HepG2 (cell line): ENCODE results near the gene MECR. TPM values are rescaled to one million over a fixed set of nuclear protein-coding genes. Genes with fewer than 3 reads are reported as not detected.

ENCODE experiments used
- AGO1 ChIP-seq: fragments of 200-400 bp; formaldehyde crosslinking; IDR thresholded peaks from 2 replicates; pipeline ENCODE4 v1.6.1; 2017; ENCODE audit warnings: mild to moderate bottlenecking, low read depth, low read length, moderate library complexity; ENCODE audit not compliant: poor library complexity, severe bottlenecking
- CEBPG ChIP-seq: IDR thresholded peaks from 2 replicates; pipeline ENCODE4 v1.6.1; 2016
- CERS6 ChIP-seq: sonication (generic); formaldehyde crosslinking; IDR thresholded peaks from 2 replicates; pipeline ENCODE4 v1.5.0; 2020; ENCODE audit warnings: missing genetic modification reagents
- FOSL1 ChIP-seq: sonication (generic); formaldehyde crosslinking; IDR thresholded peaks from 2 replicates; pipeline ENCODE4 v1.9.0; 2021; ENCODE audit warnings: missing genetic modification reagents, borderline replicate concordance
- GRHL1 ChIP-seq: sonication (generic); formaldehyde crosslinking; conservative IDR thresholded peaks from 2 replicates; pipeline ENCODE4 v1.8.0; 2022; ENCODE audit warnings: missing genetic modification reagents
- IRF9 ChIP-seq: sonication (generic); formaldehyde crosslinking; IDR thresholded peaks from 2 replicates; pipeline ENCODE4 v1.8.0; 2022; ENCODE audit warnings: missing genetic modification reagents, mild to moderate bottlenecking, borderline replicate concordance
- NCOA2 ChIP-seq: sonication (generic); formaldehyde crosslinking; IDR thresholded peaks from 2 replicates; pipeline ENCODE4 v1.8.0; 2022; ENCODE audit warnings: inconsistent platforms
- NR2F6 ChIP-seq, 2 experiments: IDR thresholded peaks; 2 replicates each; pipeline ENCODE4 v1.6.1; 2016; ENCODE audit warnings: antibody characterized with exemption in 1 of 2, mild to moderate bottlenecking in 1 of 2
- NR3C1 ChIP-seq: sonication (generic); formaldehyde crosslinking; IDR thresholded peaks from 2 replicates; pipeline ENCODE4 v1.4.0; 2020; ENCODE audit warnings: missing genetic modification reagents
- SP140L ChIP-seq: sonication (generic); formaldehyde crosslinking; IDR thresholded peaks from 2 replicates; pipeline ENCODE4 v1.4.0; 2020; ENCODE audit warnings: missing genetic modification reagents, borderline replicate concordance
- SP4 ChIP-seq: sonication (generic); formaldehyde crosslinking; IDR thresholded peaks from 2 replicates; pipeline ENCODE4 v1.8.1; 2023; ENCODE audit warnings: mild to moderate bottlenecking, missing genetic modification reagents
- SPEN ChIP-seq: sonication (generic); formaldehyde crosslinking; IDR thresholded peaks from 2 replicates; pipeline ENCODE4 v1.5.1; 2020; ENCODE audit warnings: low read depth, mild to moderate bottlenecking, missing genetic modification reagents
- ZBTB39 ChIP-seq: sonication (generic); formaldehyde crosslinking; IDR thresholded peaks from 2 replicates; pipeline ENCODE4 v1.5.0; 2020; ENCODE audit warnings: missing genetic modification reagents
- ZEB1 ChIP-seq: IDR thresholded peaks from 2 replicates; pipeline ENCODE4 v1.6.1; 2012; ENCODE audit warnings: mild to moderate bottlenecking, low read depth, inconsistent platforms; ENCODE audit not compliant: insufficient replicate concordance
- ZFAT ChIP-seq: sonication (generic); formaldehyde crosslinking; conservative IDR thresholded peaks from 2 replicates; pipeline ENCODE4 v1.8.1; 2023; ENCODE audit warnings: missing genetic modification reagents, inconsistent platforms
- ZHX1 ChIP-seq: sonication (generic); formaldehyde crosslinking; IDR thresholded peaks from 2 replicates; pipeline ENCODE4 v1.8.1; 2022; ENCODE audit warnings: low read depth, mild to moderate bottlenecking, missing genetic modification reagents
- ZNF367 ChIP-seq: sonication (generic); formaldehyde crosslinking; IDR thresholded peaks from 2 replicates; pipeline ENCODE4 v1.4.0; 2020; ENCODE audit warnings: missing genetic modification reagents, borderline replicate concordance
- ZNF460 ChIP-seq: sonication (generic); formaldehyde crosslinking; IDR thresholded peaks from 2 replicates; pipeline ENCODE4 v1.5.1; 2020; ENCODE audit warnings: missing genetic modification reagents, mild to moderate bottlenecking, borderline replicate concordance
- ZNF501 ChIP-seq: sonication (generic); formaldehyde crosslinking; IDR thresholded peaks from 2 replicates; pipeline ENCODE4 v1.5.1; 2020; ENCODE audit warnings: mild to moderate bottlenecking, moderate library complexity, missing genetic modification reagents
- ZNF552 ChIP-seq: sonication (generic); formaldehyde crosslinking; IDR thresholded peaks from 2 replicates; pipeline ENCODE4 v1.9.0; 2022; ENCODE audit warnings: missing genetic modification reagents, mild to moderate bottlenecking, borderline replicate concordance
- ZNF75D ChIP-seq: sonication (generic); formaldehyde crosslinking; IDR thresholded peaks from 2 replicates; pipeline ENCODE4 v1.8.1; 2023; ENCODE audit warnings: missing genetic modification reagents, mild to moderate bottlenecking, borderline replicate concordance
- polyA plus RNA-seq, 8 experiments: library from polyadenylated mRNA; depleted of rRNA in 3 of 8; stranded (reverse) in 7 of 8; unstranded in 1 of 8; fragments of >200 nt; fragmentation: Illumina TruSeq in 4 of 8; extraction: Trizol in 4 of 8; gene quantifications; 2 replicates each; pipeline versions ENCODE4 v1.2.1 to v1.2.3, GENCODE V29; 2011 to 2016; ENCODE audit warnings: low read depth in 4 of 8, missing spikeins in 1 of 8, mixed read lengths in 1 of 8; ENCODE audit not compliant: insufficient read depth in 1 of 8
- total RNA-seq, 5 experiments: library from RNA; depleted of rRNA; stranded (reverse); fragments of >200 nt; fragmentation: Illumina TruSeq; extraction: Trizol; gene quantifications; 2 replicates each; pipeline ENCODE4 v1.2.3, GENCODE V29; 2016; ENCODE audit warnings: low read depth in 1 of 5

The MECR gene
- total and polyA plus RNA-seq, 2 of the 13 experiments (the other 11 are each of a cell fraction or from before 2014, with no cell fraction given), result 18.8 to 24.9 TPM

GRCh38 chr1:29145739-29146437 is 84.8 kb downstream of the MECR start (continued):
- TF ChIP-seq ZBTB39 (CRISPR knock-in tag) (peak; percentile 93; the same call in 1 of the 2 replicates), ZFAT (no peak), SP140L (CRISPR knock-in tag) (no peak), SPEN (CRISPR knock-in tag) (0 out of 2 replicates have a peak, but pooled peaks have one; percentile 38), CERS6 (no peak), ZNF367 (CRISPR knock-in tag) (no peak), CEBPG (CRISPR knock-in tag) (peak; percentile 87), ZHX1 (CRISPR knock-in tag) (0 out of 2 replicates have a peak, but pooled peaks have one; percentile 39), AGO1 (no peak), GRHL1 (no peak), NCOA2 (CRISPR knock-in tag) (peak; percentile 42; the same call in 1 of the 2 replicates), NR2F6 (IDR thresholded peaks at IDR 0.05) (peak; percentile 76), NR2F6 (CRISPR knock-in tag; IDR thresholded peaks at IDR 0.05) (peak; percentile 83), ZNF552 (no peak), ZNF75D (CRISPR knock-in tag) (no peak), ZNF501 (CRISPR knock-in tag) (no peak), ZEB1 (no peak), NR3C1 (CRISPR knock-in tag) (no peak), ZNF460 (CRISPR knock-in tag) (no peak), SP4 (CRISPR knock-in tag) (no peak), FOSL1 (CRISPR knock-in tag) (no peak), IRF9 (CRISPR knock-in tag) (no peak)
